Activated T-cell treated with anti-CD3 and anti-CD28 coated beads, Interleukin-2, amount 50 U/mL, for 24 hours (primary cell): ENCODE data around the gene LPO.

Experiments
- DNase-seq: peaks from one replicate; pipeline ENCODE4 v3.0.0-alpha.2; 2020
- H3K27ac Mint-ChIP-seq: 2 replicates; pipeline ENCODE4 v1.8.0; 2020; ENCODE audit warnings: mild to moderate bottlenecking, mixed read lengths
- H3K27me3 Mint-ChIP-seq: 2 replicates; pipeline ENCODE4 v1.8.0; 2020; ENCODE audit warnings: mixed read lengths
- H3K36me3 Mint-ChIP-seq: 2 replicates; pipeline ENCODE4 v1.8.0; 2020; ENCODE audit warnings: low read depth, mixed read lengths
- H3K4me1 Mint-ChIP-seq: 2 replicates; pipeline ENCODE4 v1.8.0; 2020; ENCODE audit warnings: low read depth, mixed read lengths
- H3K4me3 Mint-ChIP-seq: 2 replicates; pipeline ENCODE4 v1.8.0; 2020; ENCODE audit warnings: mild to moderate bottlenecking, moderate library complexity, mixed read lengths
- H3K9me3 Mint-ChIP-seq: 2 replicates; pipeline ENCODE4 v1.8.0; 2020; ENCODE audit warnings: mixed read lengths

The LPO gene

GRCh38 chr17:58305626-58306025, 67.2 kb downstream of the LPO start:
- Mint-ChIP-seq H3K4me1 (peaks cover 3% of the 10 kb centered on the region), H3K9me3 (no peaks in the 10 kb centered on the region), H3K27me3 (no peaks in the 10 kb centered on the region), H3K36me3 (peaks cover 43% of the 10 kb centered on the region), H3K4me3 (no peak overlapping the region), H3K27ac (no peak overlapping the region)
- no peak for DNase-seq

DNA sequence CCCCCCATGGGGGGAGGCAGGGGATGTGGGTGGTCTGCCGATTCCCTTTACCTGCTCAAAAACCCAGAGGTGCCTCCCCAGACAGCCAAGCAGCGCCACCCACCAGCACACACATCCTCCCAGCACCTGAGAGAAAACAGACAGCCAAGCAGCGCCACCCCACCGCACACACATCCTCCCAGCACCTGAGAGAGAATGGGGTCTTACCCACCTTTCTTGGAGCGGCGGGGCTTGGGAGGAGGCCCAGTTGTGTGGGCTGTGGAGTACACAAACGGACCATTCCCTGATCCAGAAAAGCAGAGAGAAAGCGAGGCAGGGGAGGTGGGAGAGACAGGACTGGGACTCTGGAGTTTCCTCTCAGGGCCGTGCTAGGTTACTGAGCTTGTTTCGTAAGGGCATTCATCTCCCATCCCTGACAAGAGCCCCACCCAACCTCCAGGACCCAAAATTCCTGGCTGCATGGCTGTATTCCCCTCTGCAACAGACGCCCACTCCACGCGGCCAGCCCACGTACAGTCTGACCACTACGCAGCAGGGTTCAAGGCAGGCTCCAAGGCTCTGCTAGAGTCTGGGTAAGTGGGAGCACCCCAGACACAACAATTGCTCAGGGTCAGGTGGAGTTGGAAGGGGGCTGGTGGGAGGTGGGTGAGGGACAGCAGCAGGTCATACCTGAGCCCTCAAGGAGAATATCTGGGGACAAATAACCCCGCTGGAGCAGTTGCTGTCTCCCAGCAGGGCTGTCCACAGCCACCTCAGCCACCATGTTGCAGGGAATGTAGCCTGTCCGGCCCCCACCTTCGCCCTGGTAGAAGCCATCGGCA, 68.0 kb downstream of the LPO start:
- no peaks in the 10 kb centered on the region for H3K27me3 Mint-ChIP-seq
- H3K27ac Mint-ChIP-seq = no peak overlapping the region
- H3K4me1 Mint-ChIP-seq = peaks cover 3% of the 10 kb centered on the region
- H3K36me3 Mint-ChIP-seq = peaks cover 41% of the 10 kb centered on the region
- no peak overlapping the region for H3K4me3 Mint-ChIP-seq
- no peaks in the 10 kb centered on the region for H3K9me3 Mint-ChIP-seq
- DNase-seq = peak; percentile 28

DNA sequence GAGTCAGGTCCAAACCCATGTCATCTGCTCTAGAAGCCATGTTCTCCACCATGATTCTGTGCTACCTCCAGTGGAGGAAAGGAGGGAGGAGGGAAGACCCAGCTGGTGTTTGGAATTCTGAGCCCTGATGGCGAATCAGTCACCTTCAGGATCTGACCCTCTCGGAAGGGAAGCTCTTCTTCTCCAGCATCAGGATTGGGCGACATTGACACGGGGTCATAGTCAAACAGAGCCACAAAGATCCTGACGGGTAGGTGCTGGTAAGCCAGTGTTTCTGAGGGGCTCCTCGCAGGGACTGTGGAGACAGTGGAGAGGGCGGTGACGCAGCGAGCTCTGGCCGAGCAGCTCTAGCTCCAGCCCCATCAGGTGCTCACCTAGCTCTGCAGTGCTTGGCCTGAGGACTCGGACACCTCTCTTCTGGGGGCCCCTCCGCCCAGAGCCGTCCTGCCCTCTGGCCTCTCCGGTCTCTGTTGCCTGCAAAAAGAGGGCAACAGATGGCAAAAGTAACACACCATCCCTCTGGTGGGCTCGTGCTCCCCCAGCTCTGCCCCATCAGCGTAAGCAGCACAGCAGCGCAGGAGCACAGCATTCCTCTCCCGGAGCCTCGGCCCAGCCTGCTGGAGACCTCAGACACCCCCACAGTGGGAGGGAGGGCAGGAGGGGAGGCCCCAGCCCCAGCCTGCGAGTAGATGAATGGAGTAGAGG, 69.2 kb downstream of the LPO start:
- Mint-ChIP-seq H3K27me3 (no peaks in the 10 kb centered on the region), H3K4me3 (no peak overlapping the region), H3K9me3 (no peaks in the 10 kb centered on the region), H3K36me3 (peaks cover 36% of the 10 kb centered on the region), H3K27ac (no peak overlapping the region), H3K4me1 (peaks cover 3% of the 10 kb centered on the region)
- peak; percentile 28 for DNase-seq

DNA sequence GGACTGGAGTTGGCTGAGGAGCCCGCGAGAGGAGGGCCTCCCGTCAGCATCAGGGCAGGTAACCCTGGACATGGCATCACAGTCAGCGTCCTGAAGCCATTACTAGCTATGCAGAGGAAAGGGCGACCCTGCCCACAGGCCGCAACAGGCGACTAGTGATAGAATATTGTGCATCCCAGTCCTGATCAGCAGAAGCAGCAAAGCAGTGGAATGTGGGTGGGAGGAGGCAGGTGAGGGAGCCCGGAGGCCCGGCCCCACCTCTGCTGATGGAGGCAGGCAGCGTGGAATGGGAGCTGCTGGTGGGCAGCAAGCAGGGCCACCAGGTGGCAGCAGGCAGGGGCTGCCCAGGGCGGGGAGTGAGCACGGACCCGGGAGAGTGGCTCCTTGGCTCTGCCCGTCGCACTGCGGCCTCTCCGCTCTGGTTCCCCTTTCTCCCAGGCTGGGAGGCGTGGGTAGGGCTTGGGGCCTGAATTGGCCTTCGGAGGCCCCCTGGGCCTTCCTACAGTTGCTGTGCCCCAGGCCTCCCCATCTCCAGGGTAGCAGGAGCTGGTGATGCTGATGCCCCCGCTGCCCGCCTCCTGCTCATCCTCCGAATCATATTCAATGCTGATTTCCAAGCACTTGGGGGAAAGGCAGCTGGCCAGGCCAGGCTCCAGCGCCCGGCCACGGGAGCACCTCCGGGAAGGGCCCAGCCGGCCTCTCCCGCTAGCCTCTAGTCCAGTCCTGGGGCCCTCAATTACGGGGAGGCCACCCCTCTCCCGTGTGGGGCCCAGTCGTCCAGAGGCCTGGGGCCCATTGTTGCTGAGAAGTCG, 70.0 kb downstream of the LPO start:
- no peak overlapping the region for H3K27ac Mint-ChIP-seq
- H3K36me3 Mint-ChIP-seq = peaks cover 37% of the 10 kb centered on the region
- H3K4me1 Mint-ChIP-seq = peaks cover 3% of the 10 kb centered on the region
- no peaks in the 10 kb centered on the region for H3K27me3 Mint-ChIP-seq
- H3K4me3 Mint-ChIP-seq = no peak overlapping the region
- DNase-seq = peak; percentile 30
- H3K9me3 Mint-ChIP-seq = no peaks in the 10 kb centered on the region

GRCh38 chr17:58308985-58309917, 70.9 kb downstream of the LPO start:
- Mint-ChIP-seq H3K4me1 (peaks cover under 1% of the 10 kb centered on the region), H3K27ac (no peak overlapping the region), H3K9me3 (no peaks in the 10 kb centered on the region), H3K27me3 (no peaks in the 10 kb centered on the region), H3K4me3 (no peak overlapping the region), H3K36me3 (peaks cover 39% of the 10 kb centered on the region)
- DNase-seq = peak; percentile 25

GRCh38 chr17:58309918-58310259, 71.5 kb downstream of the LPO start:
- Mint-ChIP-seq H3K36me3 (peaks cover 44% of the 10 kb centered on the region), H3K4me3 (no peak overlapping the region), H3K27ac (peak overlapping the region; percentile 50), H3K9me3 (no peaks in the 10 kb centered on the region), H3K27me3 (no peaks in the 10 kb centered on the region), H3K4me1 (no peaks in the 10 kb centered on the region)
- DNase-seq = no peak

DNA sequence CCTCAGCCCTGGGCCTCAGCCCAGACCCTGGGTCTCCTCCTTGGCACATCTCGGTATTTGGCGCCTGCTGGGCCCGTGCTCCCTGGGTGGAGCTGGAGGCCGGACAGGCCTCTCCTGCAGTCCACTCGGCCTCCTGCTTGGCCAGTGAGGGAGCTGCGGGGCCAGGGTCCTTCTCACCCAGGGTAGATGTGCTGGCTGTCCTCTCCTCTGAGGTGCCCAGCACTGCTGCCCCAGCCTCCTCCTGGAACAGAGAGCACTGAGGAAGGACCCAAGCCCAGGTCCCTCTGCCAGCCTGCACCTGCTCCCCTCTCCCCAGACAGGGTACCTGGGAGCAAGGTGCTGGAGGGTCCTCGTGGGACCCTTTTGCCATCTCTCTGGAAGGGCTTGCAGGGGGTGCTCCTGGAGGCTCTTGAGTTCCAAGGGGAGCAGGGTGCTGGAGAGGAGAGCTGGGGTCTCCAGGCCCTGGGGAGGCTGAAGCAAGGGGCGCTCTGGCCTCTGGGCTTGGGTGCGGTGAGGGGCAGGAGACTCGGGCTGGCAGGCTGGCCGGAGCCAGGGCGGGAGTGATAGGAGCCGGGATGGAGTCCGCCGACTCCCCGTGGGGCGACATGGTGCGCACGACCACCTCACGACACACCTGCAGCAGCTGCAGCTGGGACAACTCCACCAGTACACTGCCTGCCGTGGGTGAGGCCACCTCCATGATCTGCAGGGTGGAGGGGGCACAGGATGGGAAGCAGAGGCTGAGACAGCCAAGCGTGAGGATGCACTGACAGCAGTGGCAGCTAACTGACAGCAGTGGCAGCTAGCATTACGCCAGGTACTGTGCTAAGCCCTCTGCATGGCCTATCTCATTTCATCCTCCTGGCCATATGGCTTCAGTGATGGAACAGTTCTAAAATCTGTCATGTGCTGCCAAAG, 72.4 kb downstream of the LPO start:
- H3K27me3 Mint-ChIP-seq = no peaks in the 10 kb centered on the region
- no peak overlapping the region for H3K27ac Mint-ChIP-seq
- H3K4me3 Mint-ChIP-seq = no peak overlapping the region
- no peaks in the 10 kb centered on the region for H3K9me3 Mint-ChIP-seq
- DNase-seq = peak; percentile 28
- H3K4me1 Mint-ChIP-seq = no peaks in the 10 kb centered on the region
- H3K36me3 Mint-ChIP-seq = peaks cover 51% of the 10 kb centered on the region

GRCh38 chr17:58311429-58311894, 73.1 kb downstream of the LPO start:
- Mint-ChIP-seq H3K4me1 (no peaks in the 10 kb centered on the region), H3K27me3 (no peaks in the 10 kb centered on the region), H3K36me3 (peaks cover 48% of the 10 kb centered on the region), H3K4me3 (no peak overlapping the region), H3K27ac (no peak overlapping the region), H3K9me3 (no peaks in the 10 kb centered on the region)
- DNase-seq = no peak

GRCh38 chr17:58312021-58312630, 73.7 kb downstream of the LPO start:
- Mint-ChIP-seq H3K4me1 (peaks cover 1% of the 10 kb centered on the region), H3K9me3 (no peaks in the 10 kb centered on the region), H3K27ac (peak overlapping the region; percentile 35), H3K36me3 (peaks cover 48% of the 10 kb centered on the region), H3K4me3 (no peak overlapping the region), H3K27me3 (no peaks in the 10 kb centered on the region)
- DNase-seq = peak; percentile 30

DNA sequence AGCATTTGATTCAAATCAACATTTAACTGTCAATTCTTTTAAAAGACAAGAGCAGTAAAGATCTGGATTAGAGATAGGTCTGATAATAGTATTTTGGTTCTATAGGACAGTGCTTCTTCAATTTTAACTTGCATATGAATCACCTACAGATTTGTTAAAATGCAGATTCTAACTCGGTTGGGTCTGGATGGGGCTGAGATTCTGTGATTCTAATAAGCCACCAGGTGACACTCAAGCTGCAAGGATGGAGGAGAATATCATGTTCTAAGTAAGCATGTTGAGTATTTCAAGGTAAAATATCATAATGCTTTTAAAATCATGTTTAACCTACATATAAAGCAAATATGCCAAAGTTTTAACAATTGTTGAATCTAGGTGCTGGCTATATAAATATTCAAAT, 74.4 kb downstream of the LPO start:
- Mint-ChIP-seq H3K27me3 (no peaks in the 10 kb centered on the region), H3K9me3 (no peaks in the 10 kb centered on the region), H3K27ac (peak overlapping the region; percentile 35), H3K36me3 (peaks cover 45% of the 10 kb centered on the region), H3K4me3 (no peak overlapping the region), H3K4me1 (peaks cover 8% of the 10 kb centered on the region)
- DNase-seq = no peak

DNA sequence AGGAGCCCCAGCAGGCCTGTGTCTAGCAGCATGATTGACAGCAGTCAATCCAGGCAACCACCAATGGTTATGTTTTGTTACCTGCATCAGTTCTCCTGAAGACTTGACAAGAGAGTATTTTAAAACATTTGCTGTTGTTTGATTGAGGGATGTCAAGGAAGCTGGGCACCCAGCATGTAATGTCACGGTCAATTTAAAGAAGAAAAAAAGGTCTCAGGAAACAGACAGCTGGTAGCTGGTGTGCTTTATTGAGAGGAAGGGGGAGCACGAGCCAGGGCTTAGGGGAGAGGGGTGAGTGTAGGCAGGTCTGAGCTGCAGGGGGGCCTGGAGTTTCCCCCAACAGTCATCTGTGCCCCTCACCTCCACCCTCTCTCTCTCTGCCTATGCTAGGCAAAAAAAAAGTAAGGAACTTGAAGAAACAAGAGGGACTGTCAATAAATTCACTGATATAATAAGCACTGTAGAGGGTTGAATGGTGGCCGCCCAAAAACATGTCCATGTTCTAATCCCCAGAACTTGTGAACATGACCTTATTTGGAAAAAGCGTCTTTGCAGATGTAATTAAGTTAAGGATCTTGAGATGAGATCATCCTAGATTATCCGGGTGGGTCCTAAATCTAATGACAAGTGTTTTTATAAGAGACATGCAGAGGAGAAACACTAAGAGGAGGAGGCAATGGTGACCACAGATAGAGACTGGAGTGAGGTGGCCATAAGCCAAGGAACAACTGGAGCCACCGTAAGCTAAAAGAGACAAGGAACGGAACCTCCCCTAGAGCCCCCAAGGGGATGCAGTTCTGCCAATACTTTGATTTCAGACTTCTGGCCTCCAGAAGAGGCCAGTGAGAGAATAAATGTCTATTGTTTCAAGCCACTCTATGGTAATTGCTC, 75.7 kb downstream of the LPO start:
- H3K36me3 Mint-ChIP-seq = peaks cover 47% of the 10 kb centered on the region
- H3K27ac Mint-ChIP-seq = peak overlapping the region; percentile 75
- H3K9me3 Mint-ChIP-seq = no peaks in the 10 kb centered on the region
- no peaks in the 10 kb centered on the region for H3K27me3 Mint-ChIP-seq
- no peak for DNase-seq
- H3K4me1 Mint-ChIP-seq = peaks cover 20% of the 10 kb centered on the region
- H3K4me3 Mint-ChIP-seq = no peak overlapping the region

DNA sequence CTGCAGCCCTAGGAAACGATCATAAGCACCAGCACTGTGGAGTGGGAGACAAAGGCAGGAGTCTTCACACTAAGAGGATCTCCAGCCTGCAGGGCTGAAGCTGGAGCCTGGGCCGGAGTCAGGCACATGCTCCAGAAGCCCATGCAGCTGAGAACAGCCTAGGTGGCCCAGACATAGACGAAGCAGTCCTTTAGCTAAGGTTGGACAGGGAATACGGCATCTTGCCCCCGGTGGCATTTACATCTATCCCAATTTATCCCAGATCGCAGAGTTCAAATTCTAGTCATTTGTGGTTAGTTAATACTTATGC, 76.3 kb downstream of the LPO start:
- H3K27me3 Mint-ChIP-seq = no peaks in the 10 kb centered on the region
- no peaks in the 10 kb centered on the region for H3K9me3 Mint-ChIP-seq
- H3K4me3 Mint-ChIP-seq = no peak overlapping the region
- peaks cover 22% of the 10 kb centered on the region for H3K4me1 Mint-ChIP-seq
- no peak for DNase-seq
- peak overlapping the region; percentile 50 for H3K27ac Mint-ChIP-seq
- H3K36me3 Mint-ChIP-seq = peaks cover 50% of the 10 kb centered on the region
